GM18517 (cell line): Measurements from ENCODE around the gene CCDC107.
"Not testable (repeated sequence)": the region's sequence is repeated elsewhere in the genome, so short reads cannot be mapped to it uniquely, and the experiment has no call there.

ENCODE experiments used
- ATAC-seq: cut with Tn5 transposase; IDR thresholded peaks from one replicate; pipeline ENCODE4 v1.9.1; 2021; ENCODE audit warnings: mild to moderate bottlenecking, moderate library complexity; ENCODE audit not compliant: unreplicated experiment

CCDC107 gene

DNA sequence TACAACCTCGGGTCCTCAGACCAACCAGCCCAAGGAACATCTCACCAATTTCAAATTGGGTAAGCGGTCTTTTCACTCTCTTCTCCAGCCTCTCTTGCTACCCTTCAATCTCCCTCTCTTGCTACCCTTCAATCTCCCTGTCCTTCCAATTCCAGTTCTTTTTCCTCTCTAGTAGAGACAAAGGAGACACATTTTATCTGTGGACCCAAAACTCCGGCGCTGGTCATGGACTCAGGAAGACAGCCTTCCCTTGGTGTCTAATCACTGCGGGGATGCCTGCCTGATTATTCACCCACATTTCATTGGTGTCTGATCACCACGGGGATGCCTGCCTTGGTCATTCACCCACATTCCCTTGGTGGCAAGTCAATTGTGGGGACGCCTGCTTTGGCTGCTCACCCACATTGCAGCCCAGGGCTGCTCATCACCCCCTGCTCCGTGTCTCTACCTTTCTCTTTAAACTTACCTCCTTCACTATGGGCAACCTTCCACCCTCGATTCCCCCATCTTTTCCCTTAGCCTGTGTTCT, 20.6 kb upstream of the CCDC107 start:
- ATAC-seq, result not testable (repeated sequence)

DNA sequence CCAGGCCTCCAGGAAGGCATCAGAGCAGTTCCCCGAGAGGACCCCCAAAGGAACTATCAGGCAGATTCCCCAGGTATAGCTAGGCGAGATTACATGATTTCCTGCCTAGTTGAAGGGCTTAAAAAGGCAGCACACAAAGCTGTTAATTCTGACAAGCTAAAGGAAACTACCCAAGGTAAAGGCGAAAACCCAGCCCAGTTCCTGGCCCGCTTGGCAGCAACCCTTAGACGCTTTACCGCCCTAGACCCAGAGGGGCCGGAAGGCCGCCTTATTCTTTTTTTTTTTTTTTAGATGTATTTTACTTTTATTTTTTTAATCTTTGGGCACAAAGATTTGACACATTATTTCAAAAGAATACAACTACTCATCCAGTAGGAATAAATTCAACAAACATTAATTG, 19.3 kb upstream of the CCDC107 start:
- ATAC-seq, result not testable (repeated sequence)

DNA sequence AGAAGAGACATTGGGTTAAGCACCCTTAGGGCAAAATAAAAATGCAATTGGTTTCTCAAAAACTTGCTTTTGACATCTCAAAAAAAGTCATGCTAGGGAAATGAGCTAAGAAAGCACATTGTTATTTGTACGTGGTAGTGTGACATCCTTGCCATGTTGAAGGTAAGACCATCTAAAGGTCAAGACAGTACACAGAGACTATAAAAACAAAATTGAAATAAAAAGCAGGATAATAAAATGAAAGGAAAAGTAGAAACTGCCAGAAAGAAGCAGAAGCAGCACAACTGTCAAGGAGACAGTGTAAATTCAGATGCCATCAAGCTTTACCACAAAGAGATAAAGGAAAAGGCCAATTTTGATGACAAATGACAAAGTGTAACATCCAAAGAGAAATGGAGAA, 18.9 kb upstream of the CCDC107 start:
- ATAC-seq, result not testable (repeated sequence)

DNA sequence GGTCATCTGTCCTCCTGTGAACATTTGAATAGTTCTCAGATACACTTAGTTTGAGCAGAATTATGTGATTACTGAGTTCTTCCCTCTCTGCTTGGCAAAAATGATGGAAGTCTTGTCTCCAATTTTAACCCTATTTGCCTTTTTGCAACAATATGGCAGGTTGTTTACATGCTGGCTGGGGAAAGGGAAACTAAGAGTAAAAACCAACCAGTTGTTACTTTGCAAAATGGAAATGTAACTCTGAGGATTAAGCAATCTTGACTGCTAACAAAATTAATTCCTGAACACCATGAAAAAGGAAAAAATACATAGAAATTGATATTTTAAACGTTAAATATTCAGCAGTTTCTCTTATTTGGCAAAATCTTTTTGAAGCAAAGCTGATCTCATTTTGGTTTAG, 18.5 kb upstream of the CCDC107 start:
- no peak for ATAC-seq

DNA sequence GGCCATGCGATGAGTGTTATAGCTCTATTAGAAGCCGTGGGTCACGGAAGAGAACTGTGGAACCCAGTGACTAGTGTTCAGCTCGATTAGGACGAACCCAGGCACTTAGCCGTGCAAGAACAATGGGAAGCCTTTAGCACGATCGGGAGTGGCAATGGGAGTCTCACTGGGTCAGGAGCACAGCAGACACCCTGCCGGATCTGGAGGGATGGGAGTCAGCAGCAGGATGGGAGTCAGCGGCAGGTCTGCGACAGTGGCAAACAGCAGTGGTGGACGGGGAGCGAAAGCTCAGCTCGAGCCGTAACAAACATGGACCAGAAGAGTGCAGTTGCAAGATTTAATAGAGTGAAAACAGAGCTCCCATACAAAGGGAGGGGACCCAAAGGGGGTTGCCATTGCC, 17.7 kb upstream of the CCDC107 start:
- not testable (repeated sequence) for ATAC-seq

DNA sequence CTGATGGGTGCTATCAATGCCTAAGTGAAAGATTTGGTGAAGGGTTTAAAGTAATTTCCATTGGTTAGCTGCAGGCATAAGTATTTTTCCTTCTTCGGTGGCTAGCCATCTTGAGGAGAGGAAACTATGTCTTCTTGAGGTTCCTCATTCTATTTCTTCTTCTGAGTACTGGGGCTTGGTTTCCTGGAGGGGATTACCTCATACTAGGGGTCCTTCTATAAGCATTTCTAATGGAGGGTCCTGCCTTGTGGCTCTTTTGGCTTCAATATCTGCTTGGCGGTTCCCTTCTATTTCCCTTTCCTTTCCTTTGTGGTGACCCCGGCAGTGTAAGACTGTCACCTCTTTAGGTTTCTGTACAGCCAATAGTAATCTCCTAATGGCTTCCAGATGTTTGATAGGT, 16.6 kb upstream of the CCDC107 start:
- not testable (repeated sequence) for ATAC-seq

DNA sequence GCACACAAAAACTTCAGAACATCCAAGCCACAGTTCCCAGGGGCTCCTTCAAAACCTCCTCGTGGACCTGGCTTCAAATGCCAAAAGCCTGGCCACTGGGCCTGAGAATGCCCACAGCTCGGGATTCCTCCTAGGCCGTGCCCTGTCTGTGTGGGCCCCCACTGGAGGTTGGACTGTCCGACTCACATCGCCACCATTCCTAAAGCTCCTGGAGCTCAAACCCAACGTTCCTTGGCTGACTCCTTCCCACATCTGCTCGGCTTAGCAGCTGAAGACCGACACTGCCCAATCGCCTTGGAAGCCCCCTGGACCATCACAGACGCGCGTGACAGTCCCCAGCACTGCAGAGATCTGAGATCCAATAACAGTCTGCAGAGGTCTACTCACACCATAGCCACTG, 15.0 kb upstream of the CCDC107 start:
- no peak for ATAC-seq

DNA sequence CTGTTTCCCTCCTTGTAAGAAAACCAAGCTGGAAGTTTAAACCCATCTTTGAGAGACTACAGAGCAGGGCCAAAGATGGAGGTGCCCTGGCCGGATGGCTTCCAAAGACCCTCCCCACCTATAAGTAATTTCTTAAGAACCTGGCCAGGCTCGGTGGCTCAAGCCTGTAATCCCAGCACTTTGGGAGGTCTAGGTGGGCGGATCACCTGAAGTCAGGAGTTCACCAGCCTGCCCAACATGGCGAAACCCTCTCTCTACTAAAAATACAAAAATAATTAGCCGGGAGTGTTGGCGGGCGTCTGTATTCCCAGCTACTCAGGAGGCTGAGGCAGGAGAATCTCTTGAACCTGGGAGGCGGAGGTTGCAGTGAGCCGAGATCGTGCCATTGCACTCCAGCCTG, 12.4 kb upstream of the CCDC107 start:
- ATAC-seq, result not testable (repeated sequence)

DNA sequence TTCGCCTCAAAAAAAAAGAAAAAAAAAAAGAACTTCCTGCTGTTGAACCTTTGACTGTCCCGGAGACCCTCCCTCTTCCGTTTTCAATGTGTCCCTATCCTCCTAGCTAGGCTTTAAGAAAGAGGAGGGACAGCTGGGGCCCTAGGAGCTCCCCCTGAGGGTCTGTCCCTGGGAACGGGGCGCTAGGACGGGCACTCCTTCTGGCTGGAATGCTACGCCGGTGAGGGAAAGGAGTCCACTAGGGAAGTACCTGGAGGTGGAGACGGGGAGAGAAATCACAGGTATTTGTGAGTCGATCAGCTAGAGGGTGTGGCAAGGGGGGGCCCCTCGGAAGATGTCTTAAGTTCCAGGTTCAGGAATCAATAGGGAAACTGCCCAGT, 11.9 kb upstream of the CCDC107 start:
- no peak for ATAC-seq

DNA sequence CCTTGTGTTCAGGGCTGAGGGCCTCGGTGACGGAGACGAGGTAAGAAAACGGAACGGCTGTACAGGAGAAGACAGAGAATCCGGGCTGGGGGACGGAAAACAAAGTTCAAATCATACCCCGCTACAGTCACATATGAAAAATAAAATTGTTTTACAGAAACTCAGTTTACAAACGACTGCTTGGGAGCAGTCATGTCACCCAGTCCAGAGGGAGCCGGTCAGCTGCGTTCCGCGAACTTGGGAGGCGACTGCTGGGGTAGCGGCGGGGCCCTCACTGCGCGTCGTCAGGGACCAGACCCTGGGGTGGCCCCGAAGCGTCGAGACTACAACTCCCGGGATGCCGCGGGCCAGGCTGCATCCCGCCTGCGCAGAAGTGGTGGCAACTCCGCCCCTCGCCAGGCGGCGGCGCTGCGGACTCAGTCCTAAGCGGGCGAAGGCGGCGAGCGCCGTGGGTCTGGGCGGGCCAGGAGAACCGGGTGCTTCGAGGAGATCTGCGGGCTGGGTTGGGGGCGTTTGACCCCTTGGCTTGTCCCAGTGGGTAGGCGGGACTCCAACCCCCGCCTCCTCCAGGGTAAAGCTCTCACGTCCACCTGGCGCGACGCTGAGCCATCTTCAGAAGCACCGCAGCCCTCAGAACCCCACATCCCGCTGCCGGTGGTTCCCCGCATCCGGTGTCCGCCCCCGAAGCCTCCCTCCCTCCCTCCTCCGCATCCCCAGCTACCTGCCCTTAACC, 11.4 kb upstream of the CCDC107 start:
- ATAC-seq, result peak; percentile 85

DNA sequence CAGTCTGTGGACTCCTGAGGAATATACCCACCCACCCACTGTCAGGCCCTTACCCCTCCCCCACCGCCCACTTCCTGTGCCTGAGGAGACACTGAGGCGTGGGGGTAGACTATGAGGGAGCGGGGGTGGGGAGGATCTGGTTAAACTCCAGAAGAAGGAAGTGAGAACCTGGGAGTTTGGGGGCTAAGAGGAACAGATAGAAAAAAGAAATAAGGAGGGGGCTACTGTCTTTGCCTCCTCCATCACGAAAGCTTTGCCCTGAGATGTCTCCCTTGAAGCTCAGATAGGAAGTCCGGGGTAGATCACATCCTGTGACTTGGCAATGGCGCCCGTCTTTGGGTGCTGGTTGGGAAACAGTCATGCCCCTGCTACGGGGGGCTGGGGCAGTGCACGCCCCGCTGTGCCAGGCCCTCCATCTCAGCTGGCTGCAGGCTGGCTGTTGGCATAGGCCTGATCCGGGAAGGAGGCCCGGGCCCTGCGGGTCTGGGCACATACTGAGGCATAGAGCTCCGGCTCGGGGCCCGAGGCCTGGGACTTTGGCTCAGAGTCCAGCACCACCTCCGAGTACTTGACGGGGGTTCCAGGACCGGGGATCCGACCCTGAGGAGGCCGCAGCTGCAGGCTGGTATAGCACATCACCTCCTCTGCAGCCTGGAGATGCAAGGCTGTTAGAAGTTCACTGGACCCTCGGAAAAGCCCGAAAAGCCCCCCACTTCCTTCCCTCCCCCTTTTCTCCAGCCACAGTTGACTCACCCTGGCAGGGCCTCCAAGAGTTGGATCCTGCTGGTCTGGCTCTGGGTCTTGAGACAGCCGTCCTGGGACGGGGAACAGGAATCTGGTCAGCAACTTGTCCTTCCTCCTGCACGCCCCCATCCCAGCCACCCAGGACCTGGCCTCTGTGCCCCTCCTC, 8.4 kb upstream of the CCDC107 start:
- no peak for ATAC-seq

DNA sequence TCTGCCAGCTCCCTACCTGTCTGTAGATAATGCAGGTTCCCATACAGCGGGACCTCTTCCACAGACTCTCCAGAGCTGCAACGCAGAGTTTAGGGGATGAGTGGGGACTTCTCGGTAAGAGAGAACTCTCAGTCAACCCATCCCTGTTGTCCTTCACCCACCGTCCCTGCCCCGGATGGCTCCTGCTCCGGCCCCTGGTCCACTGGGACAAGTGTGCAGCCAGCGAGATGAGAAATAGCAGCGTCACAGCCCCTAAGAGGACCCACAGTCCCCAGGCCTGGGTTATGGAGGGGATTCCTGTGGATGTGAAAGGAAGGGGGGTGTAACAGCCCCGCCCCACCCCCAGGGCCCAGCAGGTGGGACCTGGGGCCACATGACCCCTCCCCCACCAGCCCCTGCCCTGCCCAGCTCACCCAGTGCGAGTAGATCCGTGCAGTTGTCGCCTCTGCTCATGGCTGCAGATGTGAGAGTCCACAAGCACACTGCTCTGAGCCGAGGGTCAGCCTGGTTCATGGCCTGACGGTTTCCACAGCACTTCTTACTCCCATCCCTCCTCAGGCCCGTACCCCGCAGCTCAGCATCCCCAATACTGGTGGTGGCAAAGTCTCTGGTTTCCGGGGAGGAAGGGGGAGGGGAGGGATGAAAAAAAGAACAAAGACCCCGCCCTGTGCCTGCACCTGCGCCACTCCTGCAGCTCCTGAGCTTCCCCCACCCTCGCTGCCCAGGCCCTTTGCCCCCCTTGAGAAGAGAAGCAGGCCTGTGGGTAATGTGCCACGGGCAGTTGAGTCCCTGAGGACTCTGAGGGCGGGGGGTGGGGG, 7.5 kb upstream of the CCDC107 start, which contains the start of gene SIT1:
Gene SIT1, minus strand, starts transcription at position 591 of the 818 bp plus-strand sequence. Its CDS starts 78 bp downstream, at position 513.
- ATAC-seq, result no peak

DNA sequence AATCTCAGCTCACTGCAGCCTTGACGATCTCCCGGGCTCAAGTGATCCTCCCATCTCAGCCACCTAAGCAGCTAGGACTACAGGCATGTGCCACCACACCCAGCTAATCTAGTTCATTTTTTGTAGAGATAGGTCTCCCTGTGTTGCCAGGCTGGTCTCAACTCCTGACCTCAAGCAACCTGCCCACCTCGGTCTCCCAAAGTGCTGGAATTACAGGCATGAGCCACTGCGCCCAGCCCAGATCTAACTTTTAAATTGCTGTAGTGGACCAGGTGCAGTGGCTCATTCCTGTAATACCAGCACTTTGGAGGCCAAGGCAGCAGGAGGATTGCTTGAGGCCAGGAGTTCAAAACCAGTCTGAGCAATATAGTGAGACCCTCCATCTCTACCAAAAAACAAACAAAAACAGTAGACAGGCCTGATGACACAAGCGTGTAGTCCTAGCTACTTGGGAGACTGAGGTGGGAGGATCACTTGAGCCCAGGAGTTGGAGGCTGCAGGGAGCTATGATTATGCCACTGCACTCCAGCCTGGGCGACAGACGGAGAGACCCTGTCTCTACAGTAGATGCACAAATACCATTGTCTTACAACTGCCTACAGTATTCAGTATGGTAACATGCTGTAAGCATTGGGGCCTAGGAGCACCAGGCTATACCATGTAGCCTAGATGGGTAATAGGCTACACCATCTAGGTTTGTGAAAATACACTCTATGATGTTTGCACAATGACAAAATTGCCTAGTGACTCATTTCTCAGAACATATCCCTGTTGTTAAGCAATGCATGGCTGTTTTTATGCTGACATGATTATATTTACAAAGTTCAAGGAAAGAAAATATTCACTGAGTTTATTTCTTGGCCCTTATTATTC, 5.9 kb upstream of the CCDC107 start:
- ATAC-seq, result no peak

DNA sequence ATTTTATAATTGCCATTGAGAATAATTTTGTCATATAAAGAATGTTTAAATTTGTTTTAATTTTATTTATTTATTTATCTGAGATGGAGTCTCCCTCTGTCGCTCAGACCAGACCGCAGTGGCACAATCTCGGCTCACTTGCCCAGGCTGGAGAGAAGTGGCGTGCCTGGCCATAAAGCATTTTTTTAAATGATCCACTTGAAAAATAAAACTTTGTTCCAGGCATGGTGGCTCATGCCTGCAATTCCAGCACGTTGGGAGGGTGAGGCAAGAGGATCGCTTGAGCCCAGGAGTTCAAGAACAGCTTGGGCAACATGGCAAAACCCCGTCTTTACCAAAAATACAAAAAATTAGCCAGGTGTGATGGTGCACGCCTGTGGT, 5.3 kb upstream of the CCDC107 start:
- ATAC-seq, result no peak

DNA sequence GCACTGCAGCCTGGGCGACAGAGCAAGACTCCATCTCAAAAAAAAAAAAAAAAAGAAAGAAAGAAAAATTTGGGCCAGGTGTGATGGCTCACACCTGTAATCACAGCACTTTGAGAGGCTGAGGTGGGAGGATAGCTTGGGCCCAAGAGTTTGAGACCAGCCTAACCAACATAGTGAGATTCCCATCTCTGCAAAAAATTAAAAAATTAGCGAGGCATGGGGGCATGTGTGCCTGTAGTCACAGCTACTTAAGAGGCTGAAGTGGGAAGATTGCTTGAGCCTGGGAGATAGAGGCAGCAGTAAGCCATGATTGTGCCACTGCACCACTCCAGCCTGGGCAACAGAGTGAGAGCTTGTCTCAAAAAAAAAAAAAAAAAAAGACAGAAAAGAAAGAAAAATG, 4.5 kb upstream of the CCDC107 start:
- ATAC-seq, result no peak

DNA sequence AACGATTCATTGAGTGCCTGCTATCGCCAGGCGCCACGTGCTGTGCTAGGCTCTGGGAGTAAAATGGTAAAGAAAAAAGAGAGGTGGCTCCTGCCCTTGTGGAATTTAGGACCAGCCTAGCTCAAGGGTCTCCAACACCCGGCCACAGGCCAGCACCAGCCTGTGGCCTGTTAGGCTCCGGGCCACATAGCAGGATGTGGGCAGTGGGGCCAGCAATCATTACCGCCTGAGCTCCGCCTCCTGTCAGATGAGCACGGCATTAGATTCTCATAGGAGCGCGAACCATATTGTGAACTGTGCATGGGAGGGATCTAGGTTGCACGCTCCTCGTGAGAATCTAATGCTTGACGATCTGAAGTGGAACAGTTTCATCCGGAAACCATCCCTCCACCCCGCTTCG, 1.7 kb upstream of the CCDC107 start:
- no peak for ATAC-seq

DNA sequence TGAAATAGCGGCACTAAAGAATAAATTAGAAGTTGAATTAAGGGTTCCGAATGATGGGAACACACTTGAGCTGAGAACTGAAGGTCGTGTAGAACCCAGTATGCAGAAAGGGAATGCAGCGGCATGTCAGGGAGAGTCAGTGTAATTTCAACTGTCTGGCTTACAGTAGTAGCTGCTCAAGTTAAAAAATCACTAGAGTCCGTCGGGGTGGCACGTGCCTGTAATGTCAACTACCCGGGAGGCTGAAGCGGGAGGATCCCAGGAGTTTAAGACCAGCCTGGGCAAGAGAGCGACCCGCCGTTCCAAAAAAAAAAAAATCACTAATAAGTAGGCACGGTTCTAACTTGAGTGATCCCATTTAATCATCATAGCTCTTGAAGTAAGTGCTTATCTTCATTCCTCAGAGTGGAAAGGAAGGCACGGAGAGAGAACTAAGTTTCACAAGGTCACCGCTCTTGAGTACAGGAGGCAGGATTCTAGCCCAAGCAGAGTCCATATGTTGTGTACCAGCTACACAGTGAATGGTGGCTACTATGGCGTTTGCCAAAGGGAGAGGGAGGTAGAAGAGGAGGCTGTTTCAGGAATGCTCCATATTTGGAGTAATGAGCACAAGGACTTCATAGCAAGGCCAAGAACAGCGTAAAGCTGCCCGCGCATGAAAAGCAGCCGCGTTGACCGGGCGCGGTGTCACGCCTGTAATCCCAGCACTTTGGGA, 1.1 kb upstream of the CCDC107 start:
- no peak for ATAC-seq

DNA sequence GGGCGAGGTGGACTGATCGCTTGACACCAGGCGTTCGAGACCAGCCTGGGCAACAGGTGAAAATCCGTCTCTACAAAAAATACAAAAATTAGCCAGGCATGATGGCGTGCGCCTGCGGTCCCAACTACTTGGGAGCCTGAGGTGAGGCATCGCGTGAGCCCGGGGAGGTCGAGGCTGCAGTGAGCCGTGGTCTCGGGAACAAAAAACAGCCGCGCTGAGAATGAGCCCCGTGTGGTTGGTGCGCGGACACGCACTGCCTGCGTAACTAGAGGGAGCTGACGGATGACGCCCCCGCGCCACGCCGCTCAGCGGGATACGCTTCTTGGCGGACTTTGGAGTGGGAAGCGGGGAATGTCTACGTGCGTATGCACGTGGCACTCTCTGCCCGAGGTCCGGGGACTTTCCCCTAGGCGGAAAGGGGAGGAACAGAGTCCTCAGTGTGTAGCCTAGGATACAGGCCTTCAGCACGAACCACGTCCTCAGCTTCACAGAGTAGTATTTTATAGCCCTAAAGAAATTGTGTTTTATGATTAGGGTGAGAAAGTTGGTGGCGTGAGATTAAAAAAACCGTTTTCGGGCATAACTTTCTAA, 451 bp upstream of the CCDC107 start, which contains the start of gene RMRP:
Gene RMRP, minus strand, starts transcription at position 474 of the 591 bp plus-strand sequence.
- ATAC-seq, result peak; percentile 90

DNA sequence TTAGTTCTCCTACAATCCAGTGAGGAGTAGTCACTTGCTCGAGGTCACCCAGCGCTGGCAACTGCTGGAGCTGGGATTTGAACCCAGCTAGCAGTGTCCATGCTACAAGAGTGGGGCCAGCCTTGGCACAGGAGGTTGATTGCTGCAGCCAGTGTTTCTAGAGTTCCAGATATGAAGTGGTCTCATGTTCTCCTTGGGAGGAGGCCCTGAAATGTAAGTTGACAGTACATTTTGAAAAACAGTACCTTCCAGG, 802 bp downstream of the CCDC107 start:
- no peak for ATAC-seq
